Measurements from ENCODE around the gene CUEDC2.
A peak's percentile ranks its signal among the peaks of the same experiment; 100 is the strongest.

CUEDC2 gene

DNA sequence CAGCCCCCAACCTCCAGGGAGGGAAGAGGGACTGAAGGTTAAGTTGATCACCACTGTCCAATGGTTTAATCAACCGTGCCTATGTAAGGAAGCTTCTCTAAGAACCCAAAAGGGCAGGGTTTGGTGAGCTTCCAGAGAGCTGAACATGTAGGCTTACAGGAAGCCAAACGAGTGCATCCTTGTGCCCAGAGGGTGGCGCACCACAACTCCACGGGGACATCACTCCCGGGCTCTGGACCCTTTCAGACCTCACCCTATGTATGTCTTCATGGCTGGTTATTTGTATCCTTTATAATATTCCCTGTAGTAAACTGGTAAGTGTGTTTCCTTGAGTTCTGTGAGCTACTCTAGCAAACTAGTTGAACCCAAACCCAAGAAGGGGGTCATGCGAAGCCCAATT lies 48.3 kb downstream of the CUEDC2 start:
- TF ChIP-seq, protein P1, sequence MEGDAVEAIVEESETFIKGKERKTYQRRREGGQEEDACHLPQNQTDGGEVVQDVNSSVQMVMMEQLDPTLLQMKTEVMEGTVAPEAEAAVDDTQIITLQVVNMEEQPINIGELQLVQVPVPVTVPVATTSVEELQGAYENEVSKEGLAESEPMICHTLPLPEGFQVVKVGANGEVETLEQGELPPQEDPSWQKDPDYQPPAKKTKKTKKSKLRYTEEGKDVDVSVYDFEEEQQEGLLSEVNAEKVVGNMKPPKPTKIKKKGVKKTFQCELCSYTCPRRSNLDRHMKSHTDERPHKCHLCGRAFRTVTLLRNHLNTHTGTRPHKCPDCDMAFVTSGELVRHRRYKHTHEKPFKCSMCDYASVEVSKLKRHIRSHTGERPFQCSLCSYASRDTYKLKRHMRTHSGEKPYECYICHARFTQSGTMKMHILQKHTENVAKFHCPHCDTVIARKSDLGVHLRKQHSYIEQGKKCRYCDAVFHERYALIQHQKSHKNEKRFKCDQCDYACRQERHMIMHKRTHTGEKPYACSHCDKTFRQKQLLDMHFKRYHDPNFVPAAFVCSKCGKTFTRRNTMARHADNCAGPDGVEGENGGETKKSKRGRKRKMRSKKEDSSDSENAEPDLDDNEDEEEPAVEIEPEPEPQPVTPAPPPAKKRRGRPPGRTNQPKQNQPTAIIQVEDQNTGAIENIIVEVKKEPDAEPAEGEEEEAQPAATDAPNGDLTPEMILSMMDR (conservative IDR thresholded peaks at IDR 0.05; ENCODE audit: low read depth, low read length), result peak; percentile 40
- no peak for DNase-seq (ENCODE audit: low read depth)
- no peak overlapping the region for H3K4me3 ChIP-seq (ENCODE audit: low read length)

GRCh38 chr10:102382871-102383270 lies 49.5 kb downstream of the CUEDC2 start:
- no peak for DNase-seq (ENCODE audit: low read depth)
- TF ChIP-seq, protein P1 (conservative IDR thresholded peaks at IDR 0.05; ENCODE audit: low read depth, low read length), result no peak
- no peak overlapping the region for H3K4me3 ChIP-seq (ENCODE audit: low read length)

DNA sequence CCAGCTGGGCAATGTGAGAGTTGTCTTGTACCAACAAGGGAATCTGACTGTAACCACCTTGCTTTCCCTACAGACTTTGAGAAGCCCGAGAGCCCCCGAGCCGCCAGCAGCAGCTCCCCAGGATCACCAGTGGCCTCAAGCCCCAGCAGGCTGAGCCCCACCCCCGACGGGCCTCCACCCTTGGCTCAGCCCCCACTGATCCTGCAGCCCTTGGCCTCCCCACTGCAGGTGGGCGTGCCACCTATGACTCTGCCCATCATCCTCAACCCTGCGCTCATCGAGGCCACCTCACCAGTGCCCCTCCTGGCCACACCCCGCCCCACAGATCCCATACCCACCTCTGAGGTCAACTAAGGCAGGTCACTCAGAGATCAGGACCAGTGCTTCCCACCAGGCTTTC lies 50.4 kb downstream of the CUEDC2 start:
- no peak overlapping the region for H3K4me3 ChIP-seq (ENCODE audit: low read length)
- no peak for DNase-seq (ENCODE audit: low read depth)
- TF ChIP-seq, protein P1 (conservative IDR thresholded peaks at IDR 0.05; ENCODE audit: low read depth, low read length), result no peak

GRCh38 chr10:102379383-102379782 lies 53.0 kb downstream of the CUEDC2 start:
- DNase-seq (ENCODE audit: low read depth), result no peak
- TF ChIP-seq, protein P1 (conservative IDR thresholded peaks at IDR 0.05; ENCODE audit: low read depth, low read length), result no peak
- H3K4me3 ChIP-seq (ENCODE audit: low read length), result no peak overlapping the region

DNA sequence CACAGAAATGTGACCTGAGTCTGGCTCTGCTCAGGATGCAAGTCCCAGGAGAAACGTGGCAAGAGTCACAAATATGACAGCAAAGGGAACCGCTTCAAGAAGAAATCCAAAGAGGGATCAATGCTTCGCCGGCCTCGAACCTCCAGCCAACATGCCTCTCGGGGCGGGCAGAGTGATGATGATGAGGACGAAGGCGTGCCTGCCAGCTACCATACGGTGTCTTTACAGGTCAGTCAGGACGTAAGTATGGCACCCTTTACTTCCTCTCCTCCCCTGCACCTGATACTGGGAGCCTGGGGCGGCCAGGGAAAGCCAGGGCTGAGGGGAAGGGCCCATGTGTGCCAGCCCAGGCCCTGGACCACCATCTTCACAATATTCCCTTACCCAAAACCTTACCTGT lies 55.5 kb downstream of the CUEDC2 start:
- no peak for DNase-seq (ENCODE audit: low read depth)
- TF ChIP-seq, protein P1 (conservative IDR thresholded peaks at IDR 0.05; ENCODE audit: low read depth, low read length), result no peak

DNA sequence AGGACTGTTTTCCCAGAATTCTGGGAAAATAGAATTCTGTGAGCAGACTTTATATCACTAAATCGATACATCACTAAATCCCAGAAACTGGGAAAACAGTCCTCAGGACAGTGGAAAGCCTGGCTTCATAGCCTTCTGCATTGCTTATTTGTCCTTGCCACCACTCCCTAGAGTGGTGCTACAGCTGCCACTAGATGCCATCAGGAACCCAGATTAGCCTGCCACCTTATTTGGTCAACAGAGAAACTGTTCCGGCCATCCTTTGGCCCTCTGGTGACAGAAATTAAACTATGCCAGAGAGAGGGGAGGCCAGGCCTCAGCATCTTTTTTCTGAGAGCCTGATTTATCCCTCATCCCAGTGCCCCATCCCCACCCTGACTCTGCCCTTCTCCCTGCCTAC lies 56.5 kb downstream of the CUEDC2 start:
- TF ChIP-seq, protein P1 (conservative IDR thresholded peaks at IDR 0.05; ENCODE audit: low read depth, low read length), result no peak
- no peak overlapping the region for H3K4me3 ChIP-seq (ENCODE audit: low read length)
- DNase-seq (ENCODE audit: low read depth), result no peak

More for the DNA sequence above, 55.5 kb downstream of the CUEDC2 start:
- no peak overlapping the region for H3K4me3 ChIP-seq (ENCODE audit: low read length)

DNA sequence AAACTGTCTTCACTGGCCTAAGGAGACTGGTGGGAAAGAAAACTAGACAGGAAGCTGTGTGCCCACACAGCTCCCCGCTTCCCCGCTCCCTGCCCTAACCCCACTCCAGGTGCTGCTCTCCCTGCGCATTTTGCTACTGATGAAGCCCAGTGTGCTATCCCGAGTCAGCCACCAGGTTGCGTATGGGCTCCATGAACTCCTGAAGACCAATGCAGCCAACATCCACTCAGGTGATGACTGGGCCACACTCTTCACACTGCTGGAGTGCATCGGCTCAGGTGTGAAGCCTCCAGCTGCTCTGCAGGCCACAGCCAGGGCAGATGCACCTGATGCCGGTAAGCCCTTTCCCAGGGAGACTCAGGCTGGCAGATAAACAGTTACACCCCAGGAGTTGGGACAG lies 57.1 kb downstream of the CUEDC2 start:
- H3K4me3 ChIP-seq (ENCODE audit: low read length), result no peak overlapping the region
- TF ChIP-seq, protein P1 (conservative IDR thresholded peaks at IDR 0.05; ENCODE audit: low read depth, low read length), result peak; percentile 35
- no peak for DNase-seq (ENCODE audit: low read depth)

Measured in retinal pigment epithelial cell (primary cell).